WERI-Rb-1 (cell line): Measurements from ENCODE around the gene MRPL49.
A peak's percentile ranks its signal among the peaks of the same experiment; 100 is the strongest.

Experiments
- DNase-seq: peaks from one replicate; pipeline ENCODE4 v3.0.0-alpha.2; 2020
- H3K27ac ChIP-seq: fragments of 250-450 bp; sonication (Bioruptor Pico); 2 replicates; pipeline ENCODE4 v1.5.1; 2020; ENCODE audit warnings: mild to moderate bottlenecking, moderate library complexity
- H3K27me3 ChIP-seq: fragments of 250-450 bp; sonication (Bioruptor Pico); 2 replicates; pipeline ENCODE4 v1.5.1; 2021; ENCODE audit warnings: mild to moderate bottlenecking, low read depth, moderate library complexity; ENCODE audit not compliant: insufficient read depth, severe bottlenecking
- H3K36me3 ChIP-seq: fragments of 250-450 bp; sonication (Bioruptor Pico); 2 replicates; pipeline ENCODE4 v1.5.1; 2020; ENCODE audit warnings: mild to moderate bottlenecking, moderate library complexity
- H3K4me3 ChIP-seq: 2 replicates; pipeline ENCODE4 v1.5.1; 2011; ENCODE audit warnings: low read depth, mild to moderate bottlenecking, control low read depth, low read length
- H3K9me3 ChIP-seq: fragments of 250-450 bp; sonication (Bioruptor Pico); 2 replicates; pipeline ENCODE4 v1.5.1; 2021; ENCODE audit warnings: mild to moderate bottlenecking, moderate library complexity; ENCODE audit not compliant: severe bottlenecking
- CTCF ChIP-seq: IDR thresholded peaks from 2 replicates; pipeline ENCODE4 v1.5.1; 2011; ENCODE audit warnings: low read depth, mild to moderate bottlenecking, control low read depth, inconsistent platforms, low read length

The MRPL49 gene

GRCh38 chr11:65121865-65122696 is at the start of gene MRPL49, which contains the start of gene FAU:
Gene MRPL49 (plus strand): TSS chr11:65122321. CDS start chr11:65122347, 26 bp downstream.
Gene FAU (minus strand): TSS chr11:65122134. CDS start chr11:65121813, 321 bp downstream.
- TF ChIP-seq CTCF, result no peak
- peak within 1 kb of the TSS; percentile 90 for H3K27ac ChIP-seq
- H3K4me3 ChIP-seq, result peak within 1 kb of the TSS; percentile 81
- peak; percentile 99 for DNase-seq
- no peaks in the 10 kb centered on the region for H3K27me3 ChIP-seq
- no peaks in the 10 kb centered on the region for H3K9me3 ChIP-seq
- H3K36me3 ChIP-seq, result peaks cover 82% of the 10 kb centered on the region

GRCh38 chr11:65072631-65072966 is 49.5 kb upstream of the MRPL49 start:
- no peak for TF ChIP-seq CTCF
- Histone ChIP-seq H3K9me3 (no peaks in the 10 kb centered on the region), H3K36me3 (peaks cover 15% of the 10 kb centered on the region), H3K27ac (no peak overlapping the region), H3K4me3 (no peak overlapping the region), H3K27me3 (no peaks in the 10 kb centered on the region)
- DNase-seq, result no peak

- Histone ChIP-seq H3K27ac (peak overlapping the region; percentile 59), H3K4me3 (no peak overlapping the region), H3K27me3 (no peaks in the 10 kb centered on the region), H3K36me3 (peaks cover 45% of the 10 kb centered on the region), H3K9me3 (no peaks in the 10 kb centered on the region)
- TF ChIP-seq CTCF, result peak; percentile 71
- peak; percentile 94 for DNase-seq
Measured at GRCh38 chr11:65077451-65077850, 44.7 kb upstream of the MRPL49 start.

- H3K27ac ChIP-seq, result peak overlapping the region; percentile 59
- H3K36me3 ChIP-seq, result peaks cover 51% of the 10 kb centered on the region
- TF ChIP-seq CTCF, result peak; percentile 90
- H3K27me3 ChIP-seq, result no peaks in the 10 kb centered on the region
- peak overlapping the region; percentile 12; the same call in 1 of the 2 replicates for H3K4me3 ChIP-seq
- DNase-seq, result peak; percentile 81
- no peaks in the 10 kb centered on the region for H3K9me3 ChIP-seq
Measured at GRCh38 chr11:65078151-65078550, 44.0 kb upstream of the MRPL49 start.

GRCh38 chr11:65078786-65079342 is 43.3 kb upstream of the MRPL49 start:
- no peak overlapping the region for H3K4me3 ChIP-seq
- H3K9me3 ChIP-seq, result no peaks in the 10 kb centered on the region
- H3K27me3 ChIP-seq, result no peaks in the 10 kb centered on the region
- H3K36me3 ChIP-seq, result peaks cover 57% of the 10 kb centered on the region
- TF ChIP-seq CTCF, result no peak
- peak overlapping the region; percentile 59 for H3K27ac ChIP-seq
- no peak for DNase-seq
